LoVo (cell line): ENCODE measurements around the gene RAG1.
"Not testable (repeated sequence)": the region's sequence is repeated elsewhere in the genome, so short reads cannot be mapped to it uniquely, and the experiment has no call there.

ENCODE experiments used
- DNase-seq: peaks from one replicate; pipeline ENCODE4 v3.0.0-alpha.2; 2016; ENCODE audit warnings: low spot score

The RAG1 gene

DNA sequence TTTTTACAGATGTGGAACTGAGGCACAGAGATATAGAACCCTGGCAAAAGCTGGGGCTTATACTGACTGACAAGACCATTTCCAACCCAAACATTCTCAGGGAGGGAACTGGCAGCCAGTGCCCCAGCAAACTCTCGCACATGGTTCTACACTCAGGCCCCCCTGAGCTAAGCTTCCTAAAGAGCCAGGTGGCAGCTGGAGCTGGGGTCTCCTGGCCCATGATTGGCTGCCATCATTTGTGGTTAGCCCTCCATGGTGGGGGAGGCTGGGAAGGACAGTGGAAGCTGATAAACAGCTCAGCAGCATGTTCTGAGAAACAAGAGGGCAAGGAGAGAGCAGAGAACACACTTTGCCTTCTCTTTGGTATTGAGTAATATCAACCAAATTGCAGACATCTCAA, at the start of gene RAG1:
Gene RAG1, plus strand, starts transcription at position 314 of the 400 bp plus-strand sequence. CDS start 5,298 bp downstream, outside the sequence.
- DNase-seq: no peak

DNA sequence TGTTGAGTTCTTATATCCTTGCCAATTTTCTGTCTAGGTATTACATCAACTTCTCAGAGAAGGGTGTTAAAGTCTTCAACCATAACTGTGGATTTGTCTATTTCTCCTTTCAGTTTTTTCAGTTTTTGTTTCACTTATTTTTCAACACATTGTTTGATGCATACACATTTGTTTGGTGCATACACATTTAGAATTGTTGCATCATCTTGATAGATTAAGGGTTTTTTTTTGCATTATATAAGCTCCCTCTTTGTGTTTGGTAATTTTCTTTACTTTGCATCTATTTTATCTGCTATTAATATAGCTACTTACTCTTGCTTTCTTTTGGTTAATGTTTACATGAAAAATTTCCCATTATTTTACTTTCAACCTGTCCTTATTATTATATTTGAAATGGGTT, 37.0 kb upstream of the RAG1 start:
- DNase-seq: no peak

DNA sequence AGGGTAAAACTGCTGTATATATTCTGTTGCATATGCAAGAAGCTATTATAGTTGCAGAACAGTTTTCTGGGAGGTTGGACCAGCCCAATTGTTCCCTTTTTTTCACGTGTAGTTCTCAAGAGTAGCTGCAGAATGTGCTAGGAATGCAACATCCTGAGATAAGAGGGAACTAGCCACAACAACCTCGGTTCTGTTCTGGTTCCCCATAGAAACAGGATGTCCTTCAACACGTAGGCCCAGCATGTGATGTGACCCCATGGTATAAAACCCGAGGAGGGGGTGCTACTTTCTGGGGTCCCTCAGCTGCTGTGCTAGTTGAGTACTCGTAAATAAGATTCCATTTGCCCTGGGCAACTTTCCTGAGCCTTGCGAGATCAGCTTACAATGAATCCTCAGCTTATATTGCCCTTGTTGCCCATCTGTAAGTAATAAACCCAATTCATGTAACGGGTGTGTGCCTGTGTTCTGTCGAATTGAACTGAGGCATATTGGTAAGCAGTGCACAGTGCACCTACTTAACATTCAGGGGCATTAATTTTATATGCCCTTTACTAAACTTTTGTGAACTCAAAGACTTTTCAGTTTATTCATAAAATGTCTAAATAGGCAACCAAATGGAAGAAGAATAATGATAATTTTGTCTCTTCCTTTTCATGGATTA, 34.7 kb upstream of the RAG1 start:
- DNase-seq: no peak

DNA sequence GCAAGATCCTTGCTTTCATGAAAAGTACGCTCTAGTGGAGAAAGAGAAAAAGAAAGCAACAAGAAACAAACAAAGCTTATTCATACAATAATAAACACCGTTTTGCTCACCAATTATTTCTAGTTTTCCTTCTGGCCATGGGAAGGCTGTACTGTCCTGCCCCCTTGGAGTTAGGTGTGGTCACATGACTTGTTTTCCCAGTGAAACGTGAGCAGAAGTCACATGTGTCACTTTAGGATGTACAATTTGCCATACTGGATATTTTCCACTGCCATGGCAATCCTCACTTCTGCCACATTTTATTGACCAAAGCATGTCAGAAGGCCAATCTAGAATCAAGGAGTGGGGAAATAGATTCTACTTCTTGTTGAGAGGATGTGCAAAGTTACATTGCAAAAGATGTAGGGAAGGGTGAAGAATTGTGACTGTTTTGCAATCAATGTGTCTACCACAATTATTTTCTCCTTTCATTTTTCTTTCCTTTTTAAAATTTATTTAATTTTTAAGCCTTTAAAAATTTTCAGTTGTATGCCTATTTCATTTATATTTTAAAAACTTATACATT, 33.4 kb upstream of the RAG1 start:
- no peak for DNase-seq

DNA sequence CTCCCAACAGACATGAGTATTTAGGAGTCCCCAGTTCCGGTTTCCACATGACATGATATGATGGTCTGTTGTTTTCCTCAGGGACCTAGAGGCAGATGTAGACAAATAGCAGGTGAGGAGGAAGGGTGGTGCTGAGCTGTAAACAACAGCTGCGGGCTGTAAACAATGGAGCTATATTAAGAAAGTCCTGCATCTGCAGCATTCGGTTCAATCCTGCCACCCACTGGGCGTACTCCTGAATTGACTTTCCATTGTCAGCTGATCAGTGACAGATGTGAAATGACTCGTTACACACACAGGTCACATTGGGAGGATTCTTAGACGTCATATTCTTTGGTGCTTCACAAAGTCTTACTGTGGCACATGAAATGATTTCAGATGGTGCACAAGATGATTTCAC, 26.8 kb upstream of the RAG1 start:
- DNase-seq: peak; percentile 11

DNA sequence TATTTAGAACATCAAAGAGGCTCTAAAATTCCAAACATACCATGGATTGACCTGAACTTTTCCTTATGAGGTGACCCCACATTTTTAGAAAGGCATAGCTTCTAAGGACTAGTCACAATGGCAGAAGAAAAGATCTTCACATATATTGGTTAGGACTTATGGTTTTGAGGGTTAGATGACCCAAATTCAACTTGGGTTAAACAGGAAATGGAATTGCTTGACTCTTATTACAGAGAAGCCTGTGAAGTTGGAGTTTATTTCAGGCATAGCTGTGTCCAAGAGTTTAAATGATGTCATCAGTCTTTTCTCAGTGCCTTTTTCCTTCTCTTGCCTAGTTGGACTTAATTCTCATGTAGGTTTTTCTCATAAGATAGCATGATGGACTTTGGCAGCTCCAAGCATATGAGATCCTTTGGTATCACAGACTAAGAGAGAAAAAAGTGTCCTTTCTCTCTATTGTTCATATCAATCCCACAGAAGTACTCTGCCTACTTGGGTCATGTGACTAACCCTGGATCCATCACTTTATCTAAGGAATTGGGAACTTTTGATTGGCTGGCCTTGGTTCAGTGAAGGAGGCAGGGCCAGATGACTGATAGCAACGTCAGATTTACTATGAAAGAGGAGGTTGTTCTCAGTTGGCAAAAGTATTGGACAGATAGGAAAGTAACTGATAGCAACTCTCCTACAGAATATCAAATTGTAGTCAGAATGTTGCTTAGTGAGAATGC, 17.3 kb upstream of the RAG1 start:
- DNase-seq: no peak

DNA sequence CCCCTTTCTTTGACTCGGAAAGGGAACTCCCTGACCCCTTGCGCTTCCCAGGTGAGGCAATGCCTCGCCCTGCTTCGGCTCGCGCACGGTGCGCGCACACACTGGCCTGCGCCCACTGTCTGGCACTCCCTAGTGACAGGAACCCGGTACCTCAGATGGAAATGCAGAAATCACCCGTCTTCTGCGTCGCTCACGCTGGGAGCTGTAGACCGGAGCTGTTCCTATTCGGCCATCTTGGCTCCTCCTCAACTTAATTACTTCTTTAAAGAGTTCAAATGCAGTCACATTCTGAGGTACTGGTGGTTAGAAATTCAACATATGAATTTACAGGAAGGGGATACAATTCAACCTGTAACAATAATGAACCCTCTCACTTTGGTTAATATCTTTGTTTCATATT, 10.4 kb upstream of the RAG1 start:
- DNase-seq: not testable (repeated sequence)

DNA sequence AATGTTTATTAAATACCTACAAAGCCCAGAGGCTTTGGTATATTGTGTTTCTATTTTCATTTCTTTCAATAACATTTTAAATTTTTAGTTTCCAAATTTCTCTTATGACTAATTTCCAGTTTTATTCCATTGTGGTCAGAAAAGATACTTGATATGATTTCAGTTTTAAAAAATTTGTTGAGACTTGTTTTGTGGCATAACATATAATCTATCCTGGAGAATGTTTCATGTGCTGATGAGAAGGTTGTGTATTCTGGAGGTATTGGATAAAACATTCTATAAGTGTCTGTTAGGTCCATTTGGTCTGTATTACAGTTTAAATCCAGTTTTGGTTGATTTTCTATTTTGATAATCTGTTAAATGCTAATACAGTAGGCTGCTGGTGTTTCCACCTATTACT, 9.8 kb upstream of the RAG1 start:
- DNase-seq: no peak

DNA sequence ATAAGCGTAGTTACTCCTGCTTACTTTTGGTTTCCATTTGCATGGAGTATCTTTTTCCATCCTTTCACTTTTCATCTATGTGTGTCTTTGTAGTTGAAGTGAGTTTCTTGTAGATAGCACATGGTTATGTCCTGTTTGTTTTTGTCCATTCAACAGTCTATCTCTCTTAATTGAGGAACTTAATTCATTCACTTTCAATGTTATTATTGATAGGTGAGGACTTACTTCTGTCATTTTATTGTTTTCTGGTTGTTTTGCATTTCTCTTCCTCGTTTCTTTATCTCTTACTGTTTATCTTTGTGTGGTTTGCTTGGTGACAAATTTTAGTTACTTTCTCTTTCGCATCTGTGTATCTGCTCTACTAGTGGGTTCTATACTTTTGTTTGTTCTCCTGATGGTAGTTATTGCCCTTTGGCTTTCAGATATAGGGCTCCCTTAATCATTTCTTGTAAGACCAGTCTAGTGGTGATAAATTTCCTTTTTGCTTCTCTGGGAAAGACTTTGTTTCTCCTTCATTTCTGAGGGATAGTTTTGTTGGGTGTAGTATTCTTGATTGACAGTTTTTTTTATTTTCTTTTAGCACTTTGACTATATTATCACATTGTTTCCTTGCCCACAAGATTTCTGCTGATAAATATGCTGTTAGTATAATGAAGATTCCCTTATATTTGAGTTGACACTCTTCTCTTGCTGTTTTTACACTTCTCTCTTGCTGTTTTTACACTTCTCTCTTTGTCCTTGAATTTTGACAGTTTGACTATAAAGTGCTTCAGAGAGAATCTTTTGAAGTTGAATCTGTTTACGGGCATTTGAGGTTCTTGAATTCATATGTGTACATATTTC, 9.0 kb upstream of the RAG1 start:
- no peak for DNase-seq

DNA sequence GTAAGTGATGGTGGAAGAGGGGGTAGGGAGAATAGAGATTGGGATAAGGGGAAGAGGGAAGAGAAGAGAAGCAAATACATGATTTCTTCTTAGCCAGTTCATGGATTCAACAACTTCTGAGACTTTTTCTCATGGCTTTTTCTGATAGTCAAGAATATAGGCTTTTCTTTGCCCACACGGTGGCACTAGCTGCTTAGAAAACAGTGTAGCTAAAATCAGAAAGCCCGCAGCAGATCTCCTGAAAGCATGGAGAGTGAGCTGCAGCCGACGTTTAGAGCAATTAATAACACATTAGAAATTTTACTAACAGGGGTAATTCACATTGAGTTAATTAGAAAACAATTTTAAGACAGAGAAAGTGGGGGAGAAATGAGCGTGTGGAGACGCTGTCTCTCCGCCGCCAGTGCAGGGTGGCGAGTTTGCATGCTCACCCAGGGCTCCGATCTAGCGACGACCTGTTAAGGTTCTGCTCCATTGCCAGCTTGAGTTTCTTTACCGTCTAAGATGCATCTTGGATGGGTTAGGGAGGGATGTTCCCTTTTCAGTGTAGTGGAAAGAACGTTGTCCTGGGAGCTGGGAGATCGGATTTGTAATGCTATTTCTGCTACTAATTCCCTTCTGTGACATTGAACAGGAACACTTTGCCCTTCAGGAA, 3.3 kb upstream of the RAG1 start:
- DNase-seq: peak; percentile 32

DNA sequence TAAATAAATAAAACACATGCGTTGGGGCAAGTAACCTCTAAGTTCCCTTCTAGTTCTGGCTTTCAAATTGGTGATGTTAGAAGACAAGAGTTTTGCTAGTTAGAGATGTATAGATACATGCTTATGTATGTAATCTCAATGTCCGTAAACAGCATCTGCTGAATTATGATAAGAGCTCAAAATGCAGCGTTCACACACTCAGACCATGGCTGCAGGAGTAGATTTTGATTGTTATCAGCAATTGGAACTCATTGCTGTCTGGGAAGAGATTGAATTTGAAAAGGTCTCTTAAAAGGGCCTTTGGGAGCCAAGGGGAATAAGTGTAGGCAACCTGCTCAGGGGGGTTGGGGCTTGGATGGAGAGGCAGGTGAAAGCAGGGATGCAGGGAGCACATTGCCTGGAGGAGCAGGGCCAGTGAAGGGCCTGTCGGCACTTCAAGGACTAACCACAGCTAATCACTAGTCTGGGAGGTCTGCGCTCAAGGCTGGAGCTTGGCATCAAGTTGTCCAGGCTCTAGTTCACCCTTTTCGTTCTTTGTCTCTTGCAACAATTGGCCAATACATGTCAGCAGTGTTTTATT, 2.7 kb upstream of the RAG1 start:
- no peak for DNase-seq

DNA sequence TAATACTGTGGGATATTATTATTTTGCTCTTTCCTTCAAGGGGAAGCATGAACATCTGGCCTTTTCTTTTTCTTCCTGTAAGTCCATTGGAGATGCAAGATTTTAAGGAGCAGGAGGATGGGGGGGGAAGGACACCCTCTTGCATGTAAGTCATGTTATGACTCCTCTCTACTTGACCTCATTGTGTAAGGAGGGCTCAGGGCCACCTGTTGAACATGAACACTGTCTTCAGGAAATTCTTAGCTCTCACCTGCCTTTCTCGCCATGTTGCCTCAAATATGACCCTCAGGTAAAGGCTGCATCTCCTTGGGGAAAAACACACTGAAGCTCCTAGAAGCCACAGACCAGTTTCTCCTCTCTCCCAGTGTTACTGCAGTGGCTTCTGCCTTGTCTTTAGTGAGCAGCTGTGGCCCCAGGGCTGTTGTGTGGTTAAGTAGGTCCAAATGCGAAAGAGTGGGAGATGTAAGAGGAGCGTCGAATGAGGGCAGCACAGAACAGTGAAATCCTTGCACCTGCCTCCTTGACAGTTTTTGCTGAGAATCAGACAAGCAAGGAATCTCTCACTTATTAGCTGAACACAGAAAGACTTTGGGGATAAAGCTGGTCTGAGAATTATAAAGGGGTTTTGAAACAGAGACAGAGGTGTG, 1.3 kb upstream of the RAG1 start:
- no peak for DNase-seq

DNA sequence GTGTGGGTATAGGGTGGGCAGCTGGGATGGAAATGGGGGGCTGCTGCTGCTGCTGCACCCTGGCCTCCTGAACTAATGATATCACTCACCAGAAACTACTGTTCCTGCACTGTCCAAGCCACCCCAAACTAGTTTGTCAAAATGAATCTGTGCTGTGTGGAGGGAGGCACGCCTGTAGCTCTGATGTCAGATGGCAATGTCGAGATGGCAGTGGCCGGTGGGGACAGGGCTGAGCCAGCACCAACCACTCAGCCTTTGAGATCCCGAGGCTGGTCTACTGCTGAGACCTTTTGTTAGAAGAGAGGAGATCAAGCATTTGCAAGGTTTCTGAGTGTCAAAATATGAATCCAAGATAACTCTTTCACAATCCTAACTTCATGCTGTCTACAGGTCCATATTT, 1.3 kb downstream of the RAG1 start:
- no peak for DNase-seq

DNA sequence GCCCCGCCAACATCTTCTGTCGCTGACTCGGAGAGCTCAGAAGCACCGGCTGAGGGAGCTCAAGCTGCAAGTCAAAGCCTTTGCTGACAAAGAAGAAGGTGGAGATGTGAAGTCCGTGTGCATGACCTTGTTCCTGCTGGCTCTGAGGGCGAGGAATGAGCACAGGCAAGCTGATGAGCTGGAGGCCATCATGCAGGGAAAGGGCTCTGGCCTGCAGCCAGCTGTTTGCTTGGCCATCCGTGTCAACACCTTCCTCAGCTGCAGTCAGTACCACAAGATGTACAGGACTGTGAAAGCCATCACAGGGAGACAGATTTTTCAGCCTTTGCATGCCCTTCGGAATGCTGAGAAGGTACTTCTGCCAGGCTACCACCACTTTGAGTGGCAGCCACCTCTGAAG, 6.7 kb downstream of the RAG1 start:
- DNase-seq: no peak

DNA sequence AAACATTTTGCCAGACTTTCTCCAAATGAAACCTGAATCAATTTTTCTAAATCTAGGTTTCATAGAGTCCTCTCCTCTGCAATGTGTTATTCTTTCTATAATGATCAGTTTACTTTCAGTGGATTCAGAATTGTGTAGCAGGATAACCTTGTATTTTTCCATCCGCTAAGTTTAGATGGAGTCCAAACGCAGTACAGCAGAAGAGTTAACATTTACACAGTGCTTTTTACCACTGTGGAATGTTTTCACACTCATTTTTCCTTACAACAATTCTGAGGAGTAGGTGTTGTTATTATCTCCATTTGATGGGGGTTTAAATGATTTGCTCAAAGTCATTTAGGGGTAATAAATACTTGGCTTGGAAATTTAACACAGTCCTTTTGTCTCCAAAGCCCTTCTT, 9.6 kb downstream of the RAG1 start:
- no peak for DNase-seq

DNA sequence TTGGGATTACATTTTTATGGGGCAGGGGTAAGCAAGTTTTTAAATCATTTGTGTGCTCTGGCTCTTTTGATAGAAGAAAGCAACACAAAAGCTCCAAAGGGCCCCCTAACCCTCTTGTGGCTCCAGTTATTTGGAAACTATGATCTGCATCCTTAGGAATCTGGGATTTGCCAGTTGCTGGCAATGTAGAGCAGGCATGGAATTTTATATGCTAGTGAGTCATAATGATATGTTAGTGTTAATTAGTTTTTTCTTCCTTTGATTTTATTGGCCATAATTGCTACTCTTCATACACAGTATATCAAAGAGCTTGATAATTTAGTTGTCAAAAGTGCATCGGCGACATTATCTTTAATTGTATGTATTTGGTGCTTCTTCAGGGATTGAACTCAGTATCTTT, 10.1 kb downstream of the RAG1 start:
- DNase-seq: peak; percentile 8

DNA sequence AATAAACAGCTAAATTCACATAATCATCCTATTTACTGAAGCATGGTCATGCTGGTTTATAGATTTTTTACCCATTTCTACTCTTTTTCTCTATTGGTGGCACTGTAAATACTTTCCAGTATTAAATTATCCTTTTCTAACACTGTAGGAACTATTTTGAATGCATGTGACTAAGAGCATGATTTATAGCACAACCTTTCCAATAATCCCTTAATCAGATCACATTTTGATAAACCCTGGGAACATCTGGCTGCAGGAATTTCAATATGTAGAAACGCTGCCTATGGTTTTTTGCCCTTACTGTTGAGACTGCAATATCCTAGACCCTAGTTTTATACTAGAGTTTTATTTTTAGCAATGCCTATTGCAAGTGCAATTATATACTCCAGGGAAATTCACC, 10.7 kb downstream of the RAG1 start:
- DNase-seq: no peak

DNA sequence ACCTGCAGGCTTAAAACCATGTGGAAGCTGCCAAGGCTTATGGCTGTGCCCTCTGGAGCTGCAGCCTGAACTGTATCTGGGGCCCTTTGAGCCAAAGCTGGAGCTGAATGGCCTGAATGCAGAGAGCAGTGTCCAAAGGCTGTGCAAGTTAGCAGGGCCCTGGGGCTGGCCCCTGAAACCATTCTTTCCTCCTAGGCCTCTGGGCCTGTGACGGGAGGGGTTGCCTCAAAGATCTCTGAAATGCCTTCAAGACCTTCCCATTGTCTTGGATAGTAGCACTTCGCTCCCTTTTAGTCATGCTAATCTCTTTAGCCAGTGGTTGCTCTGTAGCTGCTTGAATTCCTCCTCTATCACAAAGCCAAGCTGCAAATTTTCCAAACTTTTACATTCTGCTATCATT, 13.7 kb downstream of the RAG1 start:
- DNase-seq: no peak

DNA sequence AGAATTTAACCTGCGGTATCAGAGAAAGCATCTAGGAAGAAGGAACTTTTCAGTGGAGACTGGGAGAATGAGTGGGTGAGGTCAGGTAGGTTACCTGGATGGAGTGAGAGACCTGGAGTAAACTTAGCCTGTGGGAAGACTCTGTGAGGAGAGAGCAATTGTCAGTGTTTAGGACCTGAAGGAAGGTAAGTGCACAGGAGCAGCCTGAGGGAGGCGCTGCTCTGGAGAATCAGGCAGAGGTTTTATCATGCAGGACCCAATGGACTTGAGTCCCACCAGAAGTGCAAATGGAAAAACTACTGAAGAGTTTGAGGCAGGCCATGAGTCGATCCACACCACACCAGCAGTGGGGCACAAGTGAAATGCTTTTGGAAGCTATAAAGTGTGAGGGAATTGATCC, 15.9 kb downstream of the RAG1 start:
- no peak for DNase-seq

DNA sequence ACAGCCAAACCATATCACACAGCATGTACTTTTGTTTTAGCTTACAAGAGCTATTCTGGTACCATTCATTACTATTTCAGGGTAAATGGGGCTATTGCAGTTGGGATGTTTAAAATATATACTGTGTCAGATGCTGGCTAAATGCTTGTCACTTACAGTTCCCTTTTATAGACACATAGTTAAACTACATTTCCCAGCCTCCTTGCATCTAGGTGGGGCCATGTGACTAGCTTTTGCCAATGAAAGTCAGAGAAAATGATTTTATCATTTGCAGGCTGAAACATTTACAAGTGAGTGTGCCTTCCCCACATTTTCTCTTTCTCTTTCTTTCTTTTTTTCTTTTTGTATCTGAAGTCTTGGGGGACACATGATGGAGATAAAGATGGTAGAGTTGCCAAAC, 18.7 kb downstream of the RAG1 start:
- DNase-seq: no peak

DNA sequence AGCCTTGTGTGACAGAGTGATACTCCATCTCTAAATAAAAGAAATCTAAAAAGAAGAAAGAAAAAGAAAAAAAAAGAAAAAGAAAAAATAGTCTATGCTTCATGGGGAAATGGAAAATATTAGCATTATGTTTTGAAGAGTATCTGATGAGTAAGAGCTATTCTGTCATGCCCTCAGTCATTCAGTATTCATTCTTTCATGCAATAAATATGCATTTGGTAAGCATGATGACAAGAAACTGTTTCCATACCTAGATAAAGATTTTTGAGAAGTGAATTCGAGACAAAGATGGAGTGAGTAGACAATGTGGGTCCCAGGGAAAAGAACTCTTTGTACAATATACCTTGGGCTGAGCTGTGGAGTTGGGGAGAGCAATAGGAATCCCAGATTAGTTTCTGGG, 20.3 kb downstream of the RAG1 start:
- DNase-seq: no peak
